Urinary bladder (tissue), 4 donors: ENCODE data around the gene DIAPH2. TPM values are rescaled to one million over a fixed set of nuclear protein-coding genes. Genes with fewer than 3 reads are reported as not detected.

Experiments used
- DNase-seq: peaks from one replicate; pipeline ENCODE4 v3.0.0-alpha.2; 2015; ENCODE audit errors: extremely low spot score
- H3K27ac ChIP-seq: one replicate; pipeline ENCODE4 v1.5.1; 2013; ENCODE audit warnings: low read depth, mild to moderate bottlenecking, moderate library complexity
- H3K36me3 ChIP-seq: one replicate; pipeline ENCODE4 v1.6.1; 2013; ENCODE audit warnings: mild to moderate bottlenecking, moderate library complexity; ENCODE audit not compliant: insufficient read depth
- H3K4me1 ChIP-seq: one replicate; pipeline ENCODE4 v1.6.1; 2013; ENCODE audit warnings: mild to moderate bottlenecking, moderate library complexity; ENCODE audit not compliant: insufficient read depth
- H3K4me3 ChIP-seq: one replicate; pipeline ENCODE4 v1.5.1; 2013; ENCODE audit warnings: low read depth, low read length
- WGBS: extraction: QIAGEN DNeasy Blood & Tissue Kit; methylation state at CpG from one replicate; pipeline ENCODE4 v1.1.7; 2013; 5-methylcytosine and 5-hydroxymethylcytosine counted together
- polyA plus RNA-seq: library from polyadenylated mRNA; stranded (reverse); fragments of 200-250 nt; gene quantifications from one replicate; pipeline ENCODE4 v1.2.3, GENCODE V29; 2013
- total RNA-seq: library from RNA; depleted of rRNA; stranded (reverse); fragments of >200 nt; gene quantifications from one replicate; pipeline ENCODE4 v1.2.3, GENCODE V29; 2014
- donor health status: healthy with polysubstance abuse.
- donor health status: healthy.

Gene DIAPH2
- total and polyA plus RNA-seq, 2 donors, result 11.8 to 52.2 TPM

DNA sequence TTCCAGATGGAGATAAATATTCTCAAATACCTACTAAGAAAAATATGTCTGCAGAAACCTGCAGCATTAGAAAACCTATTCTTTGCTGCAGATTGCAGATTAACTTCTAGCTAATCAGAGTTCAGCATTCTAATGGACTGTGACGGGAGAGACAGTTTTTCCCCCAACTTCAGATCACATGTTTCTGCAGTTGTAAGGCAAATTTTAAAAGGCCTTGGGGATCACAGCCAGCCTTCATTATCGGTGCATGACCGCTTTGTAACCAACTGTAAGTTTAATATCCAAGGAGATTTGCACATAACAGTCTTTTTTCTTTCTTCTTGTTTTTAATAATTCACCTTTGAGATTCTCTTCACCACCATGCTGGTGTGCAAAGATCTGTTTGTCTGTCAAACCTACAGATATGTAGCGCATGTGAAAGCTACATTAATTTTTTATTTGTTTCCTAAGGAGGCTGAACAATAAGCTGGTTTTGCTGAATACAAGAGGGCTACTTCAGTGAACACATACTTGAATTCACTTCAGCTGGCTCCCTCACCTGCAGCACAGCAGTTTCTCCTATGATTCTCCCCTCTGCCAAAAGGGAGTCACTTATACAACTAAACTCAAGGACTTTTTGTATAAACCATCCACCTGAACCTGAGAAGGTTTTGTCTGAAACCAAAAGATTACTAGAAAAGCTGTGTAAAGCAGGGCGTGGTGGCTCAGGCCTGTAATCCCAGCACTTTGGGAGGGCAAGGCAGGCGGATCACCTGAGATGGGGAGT, 687.5 kb downstream of the DIAPH2 start:
- DNase-seq, result no peak
- 96% methylated on average over 6 of the region's 6 CpGs for WGBS

DNA sequence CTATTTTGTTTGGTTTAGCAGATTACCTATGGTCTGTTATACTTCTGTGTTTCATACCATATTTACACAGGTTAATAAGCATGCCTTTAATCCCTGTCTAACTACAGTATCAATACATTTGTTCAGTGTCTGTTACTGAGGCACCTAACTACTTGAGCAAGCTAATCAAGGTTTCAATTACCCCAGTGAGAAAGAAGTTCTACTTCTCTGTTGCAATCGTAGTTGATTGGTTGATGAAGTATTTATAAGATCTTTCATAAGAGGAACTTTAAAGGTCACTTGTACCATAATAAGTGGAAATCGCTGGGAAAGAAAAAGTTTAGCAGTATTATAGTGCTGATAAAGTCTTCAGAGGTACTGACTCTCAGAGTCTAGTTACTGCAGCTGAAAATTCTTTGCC, 689.6 kb downstream of the DIAPH2 start:
- Histone ChIP-seq H3K4me1 (no peaks in the 10 kb centered on the region), H3K27ac (no peak overlapping the region), H3K36me3 (no peaks in the 10 kb centered on the region), H3K4me3 (no peak overlapping the region)
- WGBS, result 83% methylated on average over 2 of the region's 2 CpGs
- no peak for DNase-seq

More for the DNA sequence above, 687.5 kb downstream of the DIAPH2 start:
- H3K36me3 ChIP-seq, result no peaks in the 10 kb centered on the region
- no peaks in the 10 kb centered on the region for H3K4me1 ChIP-seq
- no peak overlapping the region for H3K27ac ChIP-seq
- H3K4me3 ChIP-seq, result no peak overlapping the region

DNA sequence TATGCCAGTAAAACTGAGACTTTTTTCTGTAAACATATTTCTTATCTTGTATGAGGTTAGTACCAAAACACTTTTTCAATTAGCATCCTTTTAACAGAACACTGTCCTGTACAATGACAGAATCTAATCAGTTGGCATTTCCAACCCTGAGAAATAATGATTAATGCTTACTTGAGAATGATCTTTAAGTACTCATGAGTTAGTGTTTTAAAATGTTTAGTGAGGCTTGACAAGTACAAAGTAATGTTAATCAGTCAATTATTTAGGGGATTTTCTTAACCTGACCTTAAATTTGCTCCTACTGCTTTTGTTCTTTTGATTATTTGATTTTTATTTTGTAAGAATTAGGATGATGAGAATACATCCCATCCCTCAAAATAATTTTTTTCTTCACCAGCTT, 695.6 kb downstream of the DIAPH2 start:
- no peak for DNase-seq
- Histone ChIP-seq H3K4me1 (no peaks in the 10 kb centered on the region), H3K36me3 (no peaks in the 10 kb centered on the region), H3K4me3 (no peak overlapping the region), H3K27ac (no peak overlapping the region)

DNA sequence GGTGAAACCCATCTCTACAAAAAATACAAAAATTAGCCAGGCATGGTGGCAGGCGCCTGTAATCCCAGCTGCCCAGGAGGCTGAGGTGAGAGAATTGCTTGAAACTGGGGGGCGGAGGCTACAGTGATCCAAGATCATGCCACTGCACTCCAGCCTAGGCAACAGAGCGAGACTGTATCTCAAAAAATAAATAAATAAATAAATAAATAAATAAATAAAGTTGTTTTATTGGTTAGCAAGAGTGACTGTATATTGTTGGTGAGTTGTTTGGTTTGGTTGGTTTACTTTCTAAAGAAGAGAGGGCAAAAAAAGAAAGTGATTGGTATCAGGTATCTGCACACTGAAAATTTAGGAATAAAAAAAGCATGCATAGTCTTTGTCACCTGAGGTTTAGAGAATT, 700.0 kb downstream of the DIAPH2 start:
- no peak for DNase-seq
- WGBS, result over 99% methylated on average over 3 of the region's 3 CpGs
- Histone ChIP-seq H3K4me1 (no peaks in the 10 kb centered on the region), H3K27ac (no peak overlapping the region), H3K36me3 (no peaks in the 10 kb centered on the region), H3K4me3 (no peak overlapping the region)

DNA sequence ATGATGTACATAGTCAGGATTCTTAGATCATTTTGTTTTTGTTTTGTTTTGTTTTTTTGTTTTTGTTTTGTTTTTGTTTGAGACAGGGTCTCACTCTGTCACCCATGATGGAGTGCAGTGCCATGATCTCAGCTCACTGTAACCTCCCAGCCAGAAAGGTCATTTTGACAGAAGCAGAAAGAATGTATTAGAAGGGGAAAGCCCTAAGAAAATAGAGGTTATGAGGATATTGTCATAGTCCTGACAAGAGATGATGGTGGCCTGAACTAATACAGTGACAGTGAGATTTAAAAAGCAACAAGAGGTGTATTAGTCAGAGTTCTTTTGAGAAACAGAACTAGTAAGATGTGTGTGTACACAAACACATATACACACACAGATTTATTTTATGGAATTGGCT, 702.4 kb downstream of the DIAPH2 start:
- Histone ChIP-seq H3K4me3 (no peak overlapping the region), H3K27ac (no peak overlapping the region), H3K36me3 (no peaks in the 10 kb centered on the region), H3K4me1 (no peaks in the 10 kb centered on the region)
- DNase-seq, result no peak

DNA sequence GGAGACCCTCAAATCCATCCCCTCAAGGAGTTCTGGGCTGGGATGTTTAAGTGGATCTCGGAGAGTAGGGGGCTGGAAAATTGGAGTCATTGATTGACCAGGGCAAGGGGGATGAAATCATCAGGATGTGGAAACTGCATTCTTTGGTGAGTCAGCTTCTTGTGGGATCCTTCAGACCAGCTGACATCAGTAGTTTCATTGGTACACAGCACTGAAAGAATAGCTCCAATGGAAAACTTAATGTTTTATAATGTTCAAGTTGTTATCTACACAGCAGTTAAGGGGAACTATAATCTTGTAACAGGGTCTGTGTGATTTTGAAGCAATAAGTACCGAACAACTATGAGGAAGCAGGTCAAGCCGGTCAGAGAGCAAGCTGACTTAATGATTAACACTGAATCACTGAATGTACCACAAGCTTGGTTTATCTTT, 705.1 kb downstream of the DIAPH2 start:
- no peak for DNase-seq
- Histone ChIP-seq H3K4me3 (no peak overlapping the region), H3K36me3 (no peaks in the 10 kb centered on the region), H3K27ac (no peak overlapping the region), H3K4me1 (no peaks in the 10 kb centered on the region)
- WGBS, result 94% methylated on average over 3 of the region's 3 CpGs

DNA sequence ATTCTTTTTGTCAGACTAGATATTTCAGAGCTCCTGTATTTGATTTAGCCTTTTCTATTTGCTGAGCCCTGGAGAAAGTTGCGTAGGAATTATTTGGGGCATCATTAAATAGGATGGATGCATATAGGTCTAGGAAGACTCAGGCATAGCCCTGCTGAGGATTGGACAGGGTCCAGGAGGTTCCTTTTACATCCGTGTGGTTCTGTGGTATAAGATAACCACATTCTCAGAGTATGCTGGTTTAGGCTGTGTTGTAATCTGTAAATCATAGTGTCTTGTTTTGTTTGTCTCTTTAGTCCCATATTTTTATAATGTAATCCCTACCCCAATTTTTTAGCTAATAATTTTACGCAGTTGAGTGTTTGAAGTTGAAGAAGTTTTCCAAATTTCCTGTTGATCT, 712.7 kb downstream of the DIAPH2 start:
- no peak for DNase-seq
- Histone ChIP-seq H3K27ac (no peak overlapping the region), H3K36me3 (no peaks in the 10 kb centered on the region), H3K4me3 (no peak overlapping the region), H3K4me1 (no peaks in the 10 kb centered on the region)
- 74% methylated on average over 3 of the region's 3 CpGs for WGBS

DNA sequence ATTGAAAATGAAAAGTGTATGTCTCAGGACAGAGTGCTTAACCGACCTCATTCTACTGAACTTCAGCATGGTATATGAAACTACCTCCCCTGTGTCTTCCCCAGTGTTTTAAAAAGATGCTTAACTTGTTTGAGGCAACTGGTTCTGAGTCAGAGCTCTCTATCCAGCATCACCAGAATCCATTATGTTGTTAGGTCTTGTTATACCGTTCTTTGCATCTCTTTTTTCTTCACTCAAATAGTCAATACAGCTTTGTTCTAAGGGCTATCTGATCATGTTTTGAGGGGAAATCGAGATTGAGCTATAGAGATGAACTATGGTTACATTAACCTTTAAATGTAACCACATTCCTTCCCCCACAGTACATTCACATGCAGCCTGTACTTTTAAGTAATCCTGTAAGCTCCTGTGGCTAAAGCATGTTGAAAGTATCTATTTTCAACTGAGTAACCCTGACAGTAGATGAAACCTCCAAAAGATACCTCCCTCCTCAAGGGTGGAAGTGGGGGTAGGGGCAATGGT, 713.4 kb downstream of the DIAPH2 start:
- Histone ChIP-seq H3K36me3 (no peaks in the 10 kb centered on the region), H3K4me3 (no peak overlapping the region), H3K27ac (no peak overlapping the region), H3K4me1 (no peaks in the 10 kb centered on the region)
- DNase-seq, result no peak
- WGBS, result 67% methylated on average over 3 of the region's 3 CpGs

DNA sequence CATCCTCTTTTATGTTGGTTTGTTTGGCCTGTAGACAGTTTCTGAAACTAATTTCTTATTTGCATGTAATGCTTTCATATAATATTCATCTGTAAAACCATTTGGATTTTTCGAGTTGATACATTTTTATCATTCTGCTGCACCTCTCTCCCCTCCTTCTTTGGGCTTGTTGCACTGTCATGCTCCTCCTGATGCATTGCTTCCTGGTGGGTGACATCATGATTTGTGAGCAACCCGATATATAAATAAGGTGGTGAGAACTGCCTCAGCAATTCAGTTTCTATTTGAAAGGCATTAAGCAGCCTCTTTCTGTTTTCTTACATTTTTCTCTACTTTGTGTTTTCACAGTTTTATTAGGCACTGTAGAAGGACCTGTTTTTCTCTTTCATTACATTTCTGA, 714.8 kb downstream of the DIAPH2 start:
- Histone ChIP-seq H3K27ac (no peak overlapping the region), H3K4me1 (no peaks in the 10 kb centered on the region), H3K4me3 (no peak overlapping the region), H3K36me3 (no peaks in the 10 kb centered on the region)
- no peak for DNase-seq
- WGBS, result 50% methylated on average over 2 of the region's 2 CpGs

DNA sequence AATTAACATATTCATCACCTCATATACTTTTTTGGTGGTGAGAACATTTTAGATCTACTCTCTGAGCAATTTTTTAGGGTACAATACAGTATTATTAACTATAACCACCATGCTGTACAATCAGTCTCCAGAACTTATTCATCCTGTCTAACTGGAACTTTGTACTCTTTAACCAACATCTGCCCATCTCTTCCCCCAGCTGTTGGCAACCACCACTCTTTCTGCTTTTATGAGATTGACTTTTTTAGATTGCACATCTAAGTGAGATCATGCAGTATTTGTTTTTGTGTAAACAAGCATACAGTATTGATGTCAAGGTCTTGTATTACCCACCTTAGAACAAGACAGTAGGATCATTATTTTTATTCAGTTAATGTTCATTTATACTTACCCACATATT, 715.9 kb downstream of the DIAPH2 start:
- Histone ChIP-seq H3K4me1 (no peaks in the 10 kb centered on the region), H3K4me3 (no peak overlapping the region), H3K36me3 (no peaks in the 10 kb centered on the region), H3K27ac (no peak overlapping the region)
- no peak for DNase-seq

DNA sequence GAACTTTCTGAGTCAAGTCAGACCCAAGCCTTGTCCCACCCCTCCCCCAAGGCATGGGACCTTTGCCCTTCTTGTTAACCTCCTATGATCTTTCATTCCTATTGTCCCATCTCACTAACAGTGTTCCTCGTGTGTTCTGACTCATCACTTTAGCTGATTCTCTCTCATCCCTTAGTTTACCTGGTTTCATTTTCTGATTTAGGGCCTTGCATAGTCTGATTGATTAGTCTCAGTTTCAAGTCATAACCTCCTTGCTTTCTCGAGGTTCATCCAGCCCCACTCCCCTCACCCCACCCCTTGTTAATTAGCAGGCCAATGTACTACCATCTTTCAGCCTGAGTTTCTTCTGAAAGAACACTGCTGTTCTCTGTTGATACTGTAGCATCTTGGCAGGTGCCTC, 716.5 kb downstream of the DIAPH2 start:
- WGBS, result 87% methylated on average over 2 of the region's 2 CpGs
- Histone ChIP-seq H3K4me1 (no peaks in the 10 kb centered on the region), H3K4me3 (no peak overlapping the region), H3K36me3 (no peaks in the 10 kb centered on the region), H3K27ac (no peak overlapping the region)
- DNase-seq, result no peak

DNA sequence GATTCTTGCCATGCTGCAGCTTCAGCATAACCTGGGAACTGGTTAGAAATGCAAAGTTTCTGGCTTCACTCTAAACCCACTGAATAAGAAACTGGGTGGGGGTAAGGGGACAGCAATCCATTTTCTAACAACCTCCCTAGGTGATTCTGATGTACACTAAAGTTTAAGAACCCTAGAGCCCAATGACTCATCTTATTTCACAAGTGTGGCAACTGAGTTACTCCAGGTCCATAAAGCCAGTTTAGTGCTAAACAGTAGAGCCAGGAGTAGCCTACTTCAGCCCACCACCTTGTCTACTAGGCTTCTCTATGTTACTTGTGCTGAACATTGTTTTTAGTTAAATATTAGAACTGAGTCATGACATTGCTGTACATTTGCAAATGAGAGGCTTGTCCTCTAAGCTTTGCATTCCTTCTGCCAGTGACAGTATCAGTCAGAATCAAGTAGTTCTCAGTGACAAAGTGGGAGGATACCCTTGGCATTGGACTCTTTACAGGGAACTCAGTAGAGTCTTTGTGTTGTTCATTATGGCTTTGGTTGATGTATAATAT, 717.0 kb downstream of the DIAPH2 start:
- H3K36me3 ChIP-seq, result no peaks in the 10 kb centered on the region
- H3K4me3 ChIP-seq, result no peak overlapping the region
- no peaks in the 10 kb centered on the region for H3K4me1 ChIP-seq
- no peak overlapping the region for H3K27ac ChIP-seq
- no peak for DNase-seq

DNA sequence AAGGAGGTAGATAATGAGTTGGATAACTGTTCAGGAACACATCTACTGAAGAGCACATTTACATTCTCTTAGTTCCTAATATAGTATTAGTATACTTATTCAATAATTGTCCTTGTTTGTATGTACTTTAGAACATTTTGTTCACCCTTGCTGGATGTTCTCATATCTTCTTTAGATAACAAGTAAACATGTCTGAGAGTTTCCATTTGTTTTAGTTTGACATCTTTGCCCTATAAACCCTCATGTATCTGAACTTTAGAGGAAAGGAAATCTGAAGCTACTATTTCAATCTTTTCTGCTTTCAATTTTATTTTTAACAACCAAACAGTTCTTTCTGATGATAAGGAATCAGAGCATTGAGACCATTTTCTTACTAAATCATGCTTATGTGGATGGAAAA, 717.7 kb downstream of the DIAPH2 start:
- Histone ChIP-seq H3K27ac (no peak overlapping the region), H3K4me1 (no peaks in the 10 kb centered on the region), H3K36me3 (no peaks in the 10 kb centered on the region), H3K4me3 (no peak overlapping the region)
- no peak for DNase-seq

DNA sequence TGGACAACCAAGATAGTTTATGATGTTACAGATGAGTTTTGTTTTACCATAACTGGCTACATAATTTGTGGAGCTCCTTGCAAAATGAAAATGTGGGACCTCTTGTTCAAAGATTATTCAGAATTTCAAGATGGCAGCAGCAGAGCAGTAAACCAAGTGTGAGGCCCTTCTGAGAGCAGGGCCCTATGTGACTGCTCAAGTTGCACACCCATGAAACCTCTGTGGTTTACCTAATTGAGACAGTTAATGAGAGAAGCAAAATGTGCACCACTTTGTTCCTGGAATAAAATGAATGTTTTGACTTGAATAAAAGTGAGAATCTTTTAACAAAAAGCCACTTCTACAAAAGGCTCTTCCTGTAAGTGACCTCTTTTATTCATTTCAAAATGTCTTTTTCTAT, 718.3 kb downstream of the DIAPH2 start:
- Histone ChIP-seq H3K4me3 (no peak overlapping the region), H3K4me1 (no peaks in the 10 kb centered on the region), H3K27ac (no peak overlapping the region), H3K36me3 (no peaks in the 10 kb centered on the region)
- no peak for DNase-seq
